HepG2 (cell line): ENCODE data around the gene FAM156B. TPM values are rescaled to one million over a fixed set of nuclear protein-coding genes. Genes with fewer than 3 reads are reported as not detected.

Experiments used
- FOXA3 ChIP-seq: IDR thresholded peaks from 2 replicates; pipeline ENCODE4 v1.6.1; 2016; ENCODE audit warnings: missing genetic modification reagents, missing compliant biosample characterization
- IKZF4 ChIP-seq: sonication (generic); formaldehyde crosslinking; IDR thresholded peaks from 2 replicates; pipeline ENCODE4 v1.5.1; 2020; ENCODE audit warnings: borderline replicate concordance, mild to moderate bottlenecking, low read depth, missing genetic modification reagents; ENCODE audit errors: not compliant biosample characterization
- IRX3 ChIP-seq: sonication (generic); formaldehyde crosslinking; IDR thresholded peaks from 2 replicates; pipeline ENCODE4 v1.8.1; 2023; ENCODE audit warnings: mild to moderate bottlenecking, low read depth, missing genetic modification reagents, borderline replicate concordance
- KLF6 ChIP-seq: IDR thresholded peaks from 2 replicates; pipeline ENCODE4 v1.8.0; 2016; ENCODE audit warnings: missing biosample characterization, missing genetic modification reagents
- MTF1 ChIP-seq: sonication (generic); formaldehyde crosslinking; IDR thresholded peaks from 2 replicates; pipeline ENCODE4 v1.5.0; 2020; ENCODE audit warnings: missing genetic modification reagents
- NONO ChIP-seq, 2 experiments: fragments of 450-650 bp in 1 of 2; sonication (generic) in 1 of 2; formaldehyde crosslinking in 1 of 2; IDR thresholded peaks in 1 of 2; conservative IDR thresholded peaks in 1 of 2; 2 replicates each; pipeline versions ENCODE4 v1.6.1 to v1.8.0; 2017 to 2022; ENCODE audit warnings: mild to moderate bottlenecking in 1 of 2, missing genetic modification reagents in 1 of 2, moderate library complexity in 1 of 2
- SAFB2 ChIP-seq: sonication (generic); formaldehyde crosslinking; IDR thresholded peaks from 2 replicates; pipeline ENCODE4 v1.5.1; 2020; ENCODE audit warnings: missing genetic modification reagents, low read depth, mild to moderate bottlenecking, borderline replicate concordance
- SAP130 ChIP-seq: IDR thresholded peaks from 2 replicates; pipeline ENCODE4 v1.6.1; 2016; ENCODE audit warnings: low read depth
- ZNF235 ChIP-seq: sonication (generic); formaldehyde crosslinking; IDR thresholded peaks from 2 replicates; pipeline ENCODE4 v1.8.1; 2023; ENCODE audit warnings: mild to moderate bottlenecking, missing genetic modification reagents, borderline replicate concordance
- ZNF30 ChIP-seq: sonication (generic); formaldehyde crosslinking; IDR thresholded peaks from 2 replicates; pipeline ENCODE4 v1.5.0; 2020; ENCODE audit warnings: mild to moderate bottlenecking, missing genetic modification reagents
- ZNF737 ChIP-seq: sonication (generic); formaldehyde crosslinking; IDR thresholded peaks from 2 replicates; pipeline ENCODE4 v1.5.0; 2020; ENCODE audit warnings: missing genetic modification reagents, mild to moderate bottlenecking, borderline replicate concordance
- ZNF776 ChIP-seq: sonication (generic); formaldehyde crosslinking; IDR thresholded peaks from 2 replicates; pipeline ENCODE4 v1.4.0; 2020; ENCODE audit warnings: mild to moderate bottlenecking, missing genetic modification reagents
- ZNF782 ChIP-seq: sonication (generic); formaldehyde crosslinking; IDR thresholded peaks from 2 replicates; pipeline ENCODE4 v1.4.0; 2020; ENCODE audit warnings: missing genetic modification reagents, mild to moderate bottlenecking, borderline replicate concordance
- ZNF788 ChIP-seq: sonication (generic); formaldehyde crosslinking; IDR thresholded peaks from 2 replicates; pipeline ENCODE4 v1.5.0; 2020; ENCODE audit warnings: mild to moderate bottlenecking, missing genetic modification reagents, borderline replicate concordance
- polyA plus RNA-seq, 8 experiments: library from polyadenylated mRNA; depleted of rRNA in 3 of 8; stranded (reverse) in 7 of 8; unstranded in 1 of 8; fragments of >200 nt; fragmentation: Illumina TruSeq in 4 of 8; extraction: Trizol in 4 of 8; gene quantifications; 2 replicates each; pipeline versions ENCODE4 v1.2.1 to v1.2.3, GENCODE V29; 2011 to 2016; ENCODE audit warnings: low read depth in 4 of 8, missing spikeins in 1 of 8, mixed read lengths in 1 of 8; ENCODE audit not compliant: insufficient read depth in 1 of 8
- total RNA-seq, 5 experiments: library from RNA; depleted of rRNA; stranded (reverse); fragments of >200 nt; fragmentation: Illumina TruSeq; extraction: Trizol; gene quantifications; 2 replicates each; pipeline ENCODE4 v1.2.3, GENCODE V29; 2016; ENCODE audit warnings: low read depth in 1 of 5
- TF ChIP-seq, protein P1 (sequence below): IDR thresholded peaks from 2 replicates; pipeline ENCODE4 v1.6.1; 2016
- TF ChIP-seq, protein P2 (sequence below): sonication (generic); formaldehyde crosslinking; IDR thresholded peaks from 2 replicates; pipeline ENCODE4 v1.4.0; 2020; ENCODE audit warnings: mild to moderate bottlenecking, missing genetic modification reagents
- TF ChIP-seq, protein P3 (sequence below): sonication (generic); formaldehyde crosslinking; IDR thresholded peaks from 2 replicates; pipeline ENCODE4 v1.5.0; 2020; ENCODE audit warnings: mild to moderate bottlenecking, low read depth, missing genetic modification reagents, borderline replicate concordance
- TF ChIP-seq, protein P4 (sequence below): sonication (generic); formaldehyde crosslinking; IDR thresholded peaks from 2 replicates; pipeline ENCODE4; 2020; ENCODE audit warnings: missing genetic modification reagents, mild to moderate bottlenecking, borderline replicate concordance

The FAM156B gene
- total and polyA plus RNA-seq, 2 of the 13 experiments (the other 11 are each of a cell fraction or from before 2014, with no cell fraction given) = 7.8 to 82.1 TPM

DNA sequence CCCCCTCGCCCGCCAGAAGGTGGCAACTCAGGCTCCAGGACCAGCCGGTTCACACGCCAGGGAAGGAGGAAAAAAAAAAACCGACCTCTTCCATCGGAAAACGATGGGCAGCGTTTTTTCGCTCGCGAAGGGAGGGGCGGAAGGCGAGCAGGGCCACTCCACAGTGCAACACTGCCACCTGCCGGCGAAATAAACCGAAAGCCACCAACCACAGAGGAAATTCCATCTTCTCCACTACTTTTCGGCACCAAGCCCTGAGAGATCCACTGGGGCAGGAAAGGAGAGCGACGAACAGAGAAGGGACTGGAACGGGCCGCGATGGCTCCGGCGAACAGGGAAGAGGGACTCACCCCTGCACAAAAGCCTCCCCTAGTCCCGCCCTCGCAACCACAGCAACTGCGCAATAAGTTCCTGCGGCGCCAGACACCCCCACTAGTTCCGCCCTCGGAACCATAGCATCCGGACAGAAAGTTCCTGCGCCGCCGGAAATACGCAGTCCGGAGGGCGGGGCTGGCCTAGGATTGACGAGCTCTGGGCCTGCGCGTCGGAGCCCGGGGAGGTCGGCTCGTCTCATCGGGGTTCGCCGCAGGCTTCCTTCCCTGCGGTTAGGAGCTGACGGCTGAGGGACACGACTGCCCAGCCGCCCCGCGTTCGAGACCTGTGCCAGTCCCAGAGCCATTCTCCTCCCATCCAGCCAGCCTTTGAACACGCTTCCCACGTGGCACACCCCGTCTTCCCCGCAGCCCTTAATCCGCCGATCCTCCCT is 37.8 kb downstream of the FAM156B start (continued):
- TF ChIP-seq NONO (IDR thresholded peaks at IDR 0.05) (no peak), NONO (CRISPR knock-in tag; conservative IDR thresholded peaks at IDR 0.05) (peak; percentile 39; the same call in 1 of the 2 replicates), IRX3 (CRISPR knock-in tag) (0 out of 2 replicates have a peak, but pooled peaks have one; percentile 7), ZNF776 (CRISPR knock-in tag) (no peak), IKZF4 (CRISPR knock-in tag) (no peak), KLF6 (CRISPR knock-in tag) (no peak), ZNF30 (CRISPR knock-in tag) (no peak), ZNF235 (no peak), ZNF737 (CRISPR knock-in tag) (no peak), ZNF782 (CRISPR knock-in tag) (no peak), ZNF788 (CRISPR knock-in tag) (peak; percentile 79; the same call in 1 of the 2 replicates), MTF1 (CRISPR knock-in tag) (no peak), SAP130 (CRISPR knock-in tag) (peak; percentile 26; the same call in 1 of the 2 replicates), FOXA3 (CRISPR knock-in tag) (0 out of 2 replicates have a peak, but pooled peaks have one; percentile 29), SAFB2 (CRISPR knock-in tag) (no peak)
- TF ChIP-seq, protein P1, sequence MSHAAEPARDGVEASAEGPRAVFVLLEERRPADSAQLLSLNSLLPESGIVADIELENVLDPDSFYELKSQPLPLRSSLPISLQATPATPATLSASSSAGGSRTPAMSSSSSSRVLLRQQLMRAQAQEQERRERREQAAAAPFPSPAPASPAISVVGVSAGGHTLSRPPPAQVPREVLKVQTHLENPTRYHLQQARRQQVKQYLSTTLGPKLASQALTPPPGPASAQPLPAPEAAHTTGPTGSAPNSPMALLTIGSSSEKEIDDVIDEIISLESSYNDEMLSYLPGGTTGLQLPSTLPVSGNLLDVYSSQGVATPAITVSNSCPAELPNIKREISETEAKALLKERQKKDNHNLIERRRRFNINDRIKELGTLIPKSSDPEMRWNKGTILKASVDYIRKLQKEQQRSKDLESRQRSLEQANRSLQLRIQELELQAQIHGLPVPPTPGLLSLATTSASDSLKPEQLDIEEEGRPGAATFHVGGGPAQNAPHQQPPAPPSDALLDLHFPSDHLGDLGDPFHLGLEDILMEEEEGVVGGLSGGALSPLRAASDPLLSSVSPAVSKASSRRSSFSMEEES (CRISPR knock-in tag) = no peak
- TF ChIP-seq, protein P2, sequence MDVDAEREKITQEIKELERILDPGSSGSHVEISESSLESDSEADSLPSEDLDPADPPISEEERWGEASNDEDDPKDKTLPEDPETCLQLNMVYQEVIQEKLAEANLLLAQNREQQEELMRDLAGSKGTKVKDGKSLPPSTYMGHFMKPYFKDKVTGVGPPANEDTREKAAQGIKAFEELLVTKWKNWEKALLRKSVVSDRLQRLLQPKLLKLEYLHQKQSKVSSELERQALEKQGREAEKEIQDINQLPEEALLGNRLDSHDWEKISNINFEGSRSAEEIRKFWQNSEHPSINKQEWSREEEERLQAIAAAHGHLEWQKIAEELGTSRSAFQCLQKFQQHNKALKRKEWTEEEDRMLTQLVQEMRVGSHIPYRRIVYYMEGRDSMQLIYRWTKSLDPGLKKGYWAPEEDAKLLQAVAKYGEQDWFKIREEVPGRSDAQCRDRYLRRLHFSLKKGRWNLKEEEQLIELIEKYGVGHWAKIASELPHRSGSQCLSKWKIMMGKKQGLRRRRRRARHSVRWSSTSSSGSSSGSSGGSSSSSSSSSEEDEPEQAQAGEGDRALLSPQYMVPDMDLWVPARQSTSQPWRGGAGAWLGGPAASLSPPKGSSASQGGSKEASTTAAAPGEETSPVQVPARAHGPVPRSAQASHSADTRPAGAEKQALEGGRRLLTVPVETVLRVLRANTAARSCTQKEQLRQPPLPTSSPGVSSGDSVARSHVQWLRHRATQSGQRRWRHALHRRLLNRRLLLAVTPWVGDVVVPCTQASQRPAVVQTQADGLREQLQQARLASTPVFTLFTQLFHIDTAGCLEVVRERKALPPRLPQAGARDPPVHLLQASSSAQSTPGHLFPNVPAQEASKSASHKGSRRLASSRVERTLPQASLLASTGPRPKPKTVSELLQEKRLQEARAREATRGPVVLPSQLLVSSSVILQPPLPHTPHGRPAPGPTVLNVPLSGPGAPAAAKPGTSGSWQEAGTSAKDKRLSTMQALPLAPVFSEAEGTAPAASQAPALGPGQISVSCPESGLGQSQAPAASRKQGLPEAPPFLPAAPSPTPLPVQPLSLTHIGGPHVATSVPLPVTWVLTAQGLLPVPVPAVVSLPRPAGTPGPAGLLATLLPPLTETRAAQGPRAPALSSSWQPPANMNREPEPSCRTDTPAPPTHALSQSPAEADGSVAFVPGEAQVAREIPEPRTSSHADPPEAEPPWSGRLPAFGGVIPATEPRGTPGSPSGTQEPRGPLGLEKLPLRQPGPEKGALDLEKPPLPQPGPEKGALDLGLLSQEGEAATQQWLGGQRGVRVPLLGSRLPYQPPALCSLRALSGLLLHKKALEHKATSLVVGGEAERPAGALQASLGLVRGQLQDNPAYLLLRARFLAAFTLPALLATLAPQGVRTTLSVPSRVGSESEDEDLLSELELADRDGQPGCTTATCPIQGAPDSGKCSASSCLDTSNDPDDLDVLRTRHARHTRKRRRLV (CRISPR knock-in tag) = no peak
- TF ChIP-seq, protein P3, sequence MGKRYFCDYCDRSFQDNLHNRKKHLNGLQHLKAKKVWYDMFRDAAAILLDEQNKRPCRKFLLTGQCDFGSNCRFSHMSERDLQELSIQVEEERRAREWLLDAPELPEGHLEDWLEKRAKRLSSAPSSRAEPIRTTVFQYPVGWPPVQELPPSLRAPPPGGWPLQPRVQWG (CRISPR knock-in tag) = no peak
- TF ChIP-seq, protein P4, sequence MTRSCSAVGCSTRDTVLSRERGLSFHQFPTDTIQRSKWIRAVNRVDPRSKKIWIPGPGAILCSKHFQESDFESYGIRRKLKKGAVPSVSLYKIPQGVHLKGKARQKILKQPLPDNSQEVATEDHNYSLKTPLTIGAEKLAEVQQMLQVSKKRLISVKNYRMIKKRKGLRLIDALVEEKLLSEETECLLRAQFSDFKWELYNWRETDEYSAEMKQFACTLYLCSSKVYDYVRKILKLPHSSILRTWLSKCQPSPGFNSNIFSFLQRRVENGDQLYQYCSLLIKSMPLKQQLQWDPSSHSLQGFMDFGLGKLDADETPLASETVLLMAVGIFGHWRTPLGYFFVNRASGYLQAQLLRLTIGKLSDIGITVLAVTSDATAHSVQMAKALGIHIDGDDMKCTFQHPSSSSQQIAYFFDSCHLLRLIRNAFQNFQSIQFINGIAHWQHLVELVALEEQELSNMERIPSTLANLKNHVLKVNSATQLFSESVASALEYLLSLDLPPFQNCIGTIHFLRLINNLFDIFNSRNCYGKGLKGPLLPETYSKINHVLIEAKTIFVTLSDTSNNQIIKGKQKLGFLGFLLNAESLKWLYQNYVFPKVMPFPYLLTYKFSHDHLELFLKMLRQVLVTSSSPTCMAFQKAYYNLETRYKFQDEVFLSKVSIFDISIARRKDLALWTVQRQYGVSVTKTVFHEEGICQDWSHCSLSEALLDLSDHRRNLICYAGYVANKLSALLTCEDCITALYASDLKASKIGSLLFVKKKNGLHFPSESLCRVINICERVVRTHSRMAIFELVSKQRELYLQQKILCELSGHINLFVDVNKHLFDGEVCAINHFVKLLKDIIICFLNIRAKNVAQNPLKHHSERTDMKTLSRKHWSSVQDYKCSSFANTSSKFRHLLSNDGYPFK (CRISPR knock-in tag) = no peak
